ENCODE data around the gene HAAO. TPM values are rescaled to one million over a fixed set of nuclear protein-coding genes. Genes with fewer than 3 reads are reported as not detected.

HAAO gene
- total RNA-seq, 1 experiment from 2014 or later: 47.5 TPM

DNA sequence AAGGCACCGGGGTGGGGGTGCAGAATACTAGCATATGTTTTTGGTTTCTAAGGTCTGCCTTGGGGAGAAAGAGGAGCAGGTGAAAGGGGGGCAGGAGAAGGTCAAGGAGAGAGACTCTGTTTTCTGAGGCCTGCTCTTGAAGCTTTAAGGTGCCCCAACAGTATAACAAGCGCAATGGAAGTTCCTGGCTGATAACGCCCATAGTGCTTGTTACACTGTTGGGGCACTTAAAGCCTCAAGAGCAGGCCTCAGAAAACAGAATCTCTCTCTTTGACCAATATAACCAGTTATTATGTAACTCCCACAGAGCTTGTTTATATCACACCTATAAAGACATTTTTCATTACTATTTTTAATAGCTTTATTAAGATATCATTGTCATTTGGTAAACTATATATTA, 45.0 kb downstream of the HAAO start:
- Mint-ChIP-seq H3K9me3 (ENCODE audit: unreplicated experiment) (no peaks in the 10 kb centered on the region), H3K4me3 (ENCODE audit: unreplicated experiment) (no peak overlapping the region), H3K27ac (ENCODE audit: unreplicated experiment) (no peak overlapping the region), H3K36me3 (ENCODE audit: insufficient read depth, unreplicated experiment) (no peaks in the 10 kb centered on the region), H3K4me1 (ENCODE audit: low read depth, unreplicated experiment) (no peaks in the 10 kb centered on the region), H3K27me3 (ENCODE audit: insufficient read depth, unreplicated experiment) (no peaks in the 10 kb centered on the region)
- no peak overlapping the region for H3K4me3 ChIP-seq (ENCODE audit: low read depth, low read length)
- intact Hi-C loops (cut with micrococcal nuclease; ENCODE audit: unreplicated experiment): no loop called here
- no peaks in the 10 kb centered on the region for H3K27me3 ChIP-seq (replicated peaks; ENCODE audit: control insufficient read depth, insufficient read depth, low read length)
- no peaks in the 10 kb centered on the region for H3K9me3 ChIP-seq
- H3K36me3 ChIP-seq (ENCODE audit: control insufficient read depth, insufficient read depth, low read length): no peaks in the 10 kb centered on the region
- TF ChIP-seq CTCF (IDR thresholded peaks at IDR 0.05; ENCODE audit: insufficient read depth in 1 of 2, low read depth in 1 of 2, low read length in 1 of 2, severe bottlenecking in 1 of 2, unreplicated experiment in 1 of 2): no peak
- no TSS peak for BruUV-seq (replicated peaks)
- POLR2A ChIA-PET: no interaction called here
- no peaks in the 10 kb centered on the region for H3K4me1 ChIP-seq
- CTCF ChIA-PET: no interaction called here
- no peak for DNase-seq

GRCh38 chr2:42744545-42745082, 47.8 kb downstream of the HAAO start:
- DNase-seq: no peak
- Mint-ChIP-seq H3K27ac (ENCODE audit: unreplicated experiment) (no peak overlapping the region), H3K4me3 (ENCODE audit: unreplicated experiment) (no peak overlapping the region), H3K27me3 (ENCODE audit: insufficient read depth, unreplicated experiment) (no peaks in the 10 kb centered on the region), H3K4me1 (ENCODE audit: low read depth, unreplicated experiment) (no peaks in the 10 kb centered on the region), H3K9me3 (ENCODE audit: unreplicated experiment) (no peaks in the 10 kb centered on the region), H3K36me3 (ENCODE audit: insufficient read depth, unreplicated experiment) (no peaks in the 10 kb centered on the region)
- no TSS peak for BruUV-seq (replicated peaks)
- Histone ChIP-seq H3K4me1 (no peaks in the 10 kb centered on the region), H3K9me3 (no peaks in the 10 kb centered on the region), H3K4me3 (ENCODE audit: low read depth, low read length) (no peak overlapping the region), H3K36me3 (ENCODE audit: control insufficient read depth, insufficient read depth, low read length) (no peaks in the 10 kb centered on the region), H3K27me3 (replicated peaks; ENCODE audit: control insufficient read depth, insufficient read depth, low read length) (no peaks in the 10 kb centered on the region)
- intact Hi-C loops (cut with micrococcal nuclease; ENCODE audit: unreplicated experiment): no loop called here
- POLR2A ChIA-PET: interaction anchor here (0.6 kb wide), 1 partner anchor 13 kb away, joined by 3 read pairs; no protein-coding TSS in a partner anchor
- no peak for TF ChIP-seq CTCF (IDR thresholded peaks at IDR 0.05; ENCODE audit: insufficient read depth in 1 of 2, low read depth in 1 of 2, low read length in 1 of 2, severe bottlenecking in 1 of 2, unreplicated experiment in 1 of 2)
- CTCF ChIA-PET: no interaction called here

- no peak overlapping the region for H3K4me3 Mint-ChIP-seq (ENCODE audit: unreplicated experiment)
- Histone ChIP-seq H3K4me3 (ENCODE audit: low read depth, low read length) (no peak overlapping the region), H3K27me3 (replicated peaks; ENCODE audit: control insufficient read depth, insufficient read depth, low read length) (no peaks in the 10 kb centered on the region), H3K9me3 (no peaks in the 10 kb centered on the region), H3K36me3 (ENCODE audit: control insufficient read depth, insufficient read depth, low read length) (no peaks in the 10 kb centered on the region), H3K4me1 (no peaks in the 10 kb centered on the region)
- H3K9me3 Mint-ChIP-seq (ENCODE audit: unreplicated experiment): no peaks in the 10 kb centered on the region
- intact Hi-C loops (cut with micrococcal nuclease; ENCODE audit: unreplicated experiment): no loop called here
- H3K27ac Mint-ChIP-seq (ENCODE audit: unreplicated experiment): no peak overlapping the region
- ChIA-PET CTCF (no interaction called here), POLR2A (no interaction called here)
- BruUV-seq (replicated peaks): no TSS peak
- no peak for DNase-seq
- H3K4me1 Mint-ChIP-seq (ENCODE audit: low read depth, unreplicated experiment): no peaks in the 10 kb centered on the region
- no peak for TF ChIP-seq CTCF (IDR thresholded peaks at IDR 0.05; ENCODE audit: insufficient read depth in 1 of 2, low read depth in 1 of 2, low read length in 1 of 2, severe bottlenecking in 1 of 2, unreplicated experiment in 1 of 2)
- H3K27me3 Mint-ChIP-seq (ENCODE audit: insufficient read depth, unreplicated experiment): no peaks in the 10 kb centered on the region
- no peaks in the 10 kb centered on the region for H3K36me3 Mint-ChIP-seq (ENCODE audit: insufficient read depth, unreplicated experiment)
Observed at GRCh38 chr2:42743659-42743990, 48.8 kb downstream of the HAAO start.
